CD4-positive, alpha-beta T cell treated with Interleukin-15 for 1 hour (primary cell): ENCODE data around the gene RFPL3.
"Not testable (repeated sequence)": the region's sequence is repeated elsewhere in the genome, so short reads cannot be mapped to it uniquely, and the experiment has no call there.

ENCODE experiments used
- DNase-seq: peaks from one replicate; pipeline ENCODE4 v3.0.0-alpha.2; 2020

RFPL3 gene

DNA sequence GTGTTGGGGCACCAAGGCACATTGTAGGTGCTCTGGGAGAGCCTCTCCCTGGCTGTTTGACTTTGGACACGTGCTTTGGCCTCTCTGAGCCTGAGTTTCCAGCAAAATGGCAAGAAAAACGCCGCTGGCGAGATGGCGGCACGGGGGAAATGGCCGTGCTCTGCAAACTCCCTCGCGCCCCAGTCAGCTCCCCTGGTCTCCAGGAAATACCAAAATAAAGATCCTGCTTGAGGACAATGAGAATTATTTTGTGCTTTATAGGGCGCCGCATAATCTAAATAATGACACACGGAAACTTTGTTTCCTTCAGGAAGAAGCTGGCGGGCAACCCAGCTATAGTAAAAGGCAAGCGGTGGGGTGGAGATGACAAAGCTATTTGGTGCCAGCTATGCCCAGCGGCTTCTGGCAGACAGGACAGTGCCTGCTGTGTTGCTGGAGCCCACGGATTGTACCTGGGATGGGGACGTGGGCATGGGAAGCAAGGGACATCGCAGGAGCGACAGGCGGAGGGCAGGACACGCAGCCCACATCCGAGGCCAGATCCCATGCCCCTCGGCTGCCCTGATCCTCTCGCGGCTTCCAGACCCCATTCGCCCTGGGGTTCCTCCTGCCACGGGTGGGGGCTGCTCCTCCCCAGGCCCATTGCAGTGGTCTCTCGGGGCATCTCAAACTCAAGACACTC, 26.3 kb upstream of the RFPL3 start:
- no peak for DNase-seq

DNA sequence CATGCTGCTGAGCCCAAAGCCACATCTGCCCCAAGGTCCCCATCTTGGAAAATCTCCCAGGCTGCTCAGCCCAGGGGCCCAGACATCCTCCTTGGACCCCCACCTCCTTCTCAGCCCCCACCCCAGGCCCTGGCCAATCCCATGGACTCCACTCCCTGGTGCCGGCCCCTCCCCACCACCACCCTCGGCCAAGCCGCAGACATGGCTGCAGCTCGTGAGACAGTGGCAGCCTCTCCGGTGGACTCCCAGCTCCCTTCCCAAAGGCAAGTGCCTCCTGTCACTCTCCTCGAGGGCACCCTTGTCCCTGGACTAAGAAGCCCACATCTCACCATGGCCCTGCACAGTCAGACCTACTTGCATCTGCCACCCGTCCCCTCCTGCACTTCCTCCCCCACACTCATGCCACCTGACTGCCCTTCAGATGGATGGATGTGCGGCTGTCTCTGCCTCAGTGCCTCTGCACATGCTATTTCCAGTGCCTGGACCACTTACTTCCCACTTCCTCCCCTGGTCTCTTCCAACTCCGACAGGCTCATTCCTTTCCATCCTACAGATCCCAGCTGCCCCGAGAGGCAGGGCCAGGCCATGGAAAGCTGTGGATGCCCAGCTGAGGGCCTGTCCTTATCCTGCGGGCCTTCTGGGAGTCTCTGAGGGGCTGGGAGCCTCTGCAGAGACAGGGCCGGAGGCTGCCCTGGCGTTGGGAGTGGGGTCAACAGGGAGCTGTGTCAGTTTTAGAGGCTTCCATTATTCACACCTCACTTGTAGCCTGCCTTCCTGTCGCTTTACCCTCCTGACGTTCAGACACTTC, 25.5 kb upstream of the RFPL3 start:
- DNase-seq: no peak

DNA sequence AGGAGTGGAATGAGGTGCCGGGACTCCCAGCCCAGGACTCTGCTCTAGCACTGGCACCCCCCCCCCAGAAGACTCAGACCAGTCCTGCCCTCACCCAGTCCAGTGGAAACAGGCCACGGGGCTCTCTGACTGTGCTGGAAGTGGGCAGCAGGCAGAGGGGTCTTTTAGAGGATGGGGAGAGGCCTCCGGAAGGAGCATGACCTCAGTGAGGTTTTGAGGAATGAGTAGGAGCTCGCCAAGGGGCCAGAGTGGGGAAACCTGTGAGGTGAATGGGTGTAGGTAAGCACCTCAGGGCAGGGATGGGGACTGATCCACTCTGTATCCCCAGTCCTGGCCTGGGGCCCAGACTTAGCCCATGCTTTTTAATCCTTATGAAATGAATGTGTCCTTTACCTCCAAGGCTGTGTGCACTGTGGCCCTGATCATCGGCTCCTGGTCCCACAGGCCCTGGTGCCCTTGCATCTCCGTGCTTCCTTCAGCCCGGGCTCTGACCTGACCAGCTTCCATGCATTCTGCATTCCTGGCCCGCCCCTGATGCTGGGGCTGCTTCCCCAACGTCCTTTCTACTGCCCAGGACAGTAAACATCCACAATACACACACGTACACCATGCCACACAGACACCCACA, 24.4 kb upstream of the RFPL3 start:
- DNase-seq: no peak

DNA sequence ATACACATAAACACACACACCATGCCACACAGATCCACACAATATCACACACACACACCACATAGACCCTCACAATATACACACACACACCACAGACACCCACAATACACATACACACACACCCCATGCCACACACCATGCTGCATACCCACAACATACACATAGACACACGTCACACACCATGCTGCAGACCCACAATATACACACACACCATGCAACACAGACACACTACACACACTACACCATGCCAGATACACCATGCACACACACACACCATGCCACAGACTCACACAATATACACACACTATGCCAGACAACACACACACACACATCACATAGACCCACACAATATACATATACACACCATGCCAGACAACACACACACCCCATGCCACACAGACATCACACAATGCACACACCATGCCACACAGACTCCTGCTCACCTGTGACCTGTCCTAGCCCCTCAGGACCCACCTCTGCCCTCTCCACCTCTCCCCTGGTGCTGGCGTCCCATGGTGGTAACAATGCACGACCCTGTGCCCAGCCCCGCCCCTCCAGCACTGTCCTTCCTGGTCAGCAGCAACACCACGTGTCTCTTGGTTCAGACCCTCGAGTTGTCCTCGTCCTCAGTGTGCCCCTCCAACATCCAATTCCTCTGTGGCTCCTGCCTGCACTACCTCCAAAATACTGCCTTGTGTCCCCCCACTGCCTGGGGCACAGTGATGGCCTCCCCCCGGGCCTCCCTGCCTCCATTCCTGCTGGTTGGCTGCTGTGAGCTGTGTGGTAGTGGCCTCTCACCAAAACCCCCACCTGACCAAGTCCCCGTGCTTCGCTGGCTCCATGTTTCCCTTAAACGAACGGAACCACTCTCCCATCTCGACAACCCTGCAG, 23.7 kb upstream of the RFPL3 start:
- no peak for DNase-seq

DNA sequence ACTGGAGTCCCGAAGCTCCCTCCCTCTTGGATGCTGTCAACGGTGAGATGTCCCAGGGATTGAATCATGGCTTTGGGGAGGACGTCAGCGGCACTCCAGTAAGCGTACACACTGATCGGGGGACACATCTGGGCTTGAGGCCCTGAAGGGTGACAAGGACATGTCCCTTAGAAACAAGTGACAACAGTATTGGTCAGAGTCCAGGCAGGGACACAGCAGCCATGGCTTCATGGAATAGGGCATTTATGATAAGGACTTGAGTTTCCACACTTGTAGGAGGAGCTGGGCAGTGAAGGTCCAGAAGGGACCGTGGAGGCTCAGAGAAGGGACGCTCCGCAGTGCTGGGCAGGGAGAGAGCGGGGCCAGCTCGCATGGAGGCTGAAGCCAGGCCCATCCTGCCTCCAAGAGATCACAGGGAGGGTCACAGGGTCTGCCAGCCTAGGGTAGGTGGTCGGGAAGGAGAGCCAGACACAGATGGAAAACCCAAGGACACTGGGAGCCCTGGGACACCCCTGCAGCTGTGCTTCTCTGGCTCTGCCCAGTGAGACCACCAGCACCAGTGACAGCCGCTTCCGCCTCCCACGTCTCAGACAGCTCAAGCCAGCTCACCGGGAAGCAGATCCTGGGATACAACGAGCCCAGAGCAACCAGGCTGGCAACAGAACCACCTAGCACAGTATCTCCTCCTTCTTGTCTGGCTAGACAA, 22.9 kb upstream of the RFPL3 start:
- no peak for DNase-seq

DNA sequence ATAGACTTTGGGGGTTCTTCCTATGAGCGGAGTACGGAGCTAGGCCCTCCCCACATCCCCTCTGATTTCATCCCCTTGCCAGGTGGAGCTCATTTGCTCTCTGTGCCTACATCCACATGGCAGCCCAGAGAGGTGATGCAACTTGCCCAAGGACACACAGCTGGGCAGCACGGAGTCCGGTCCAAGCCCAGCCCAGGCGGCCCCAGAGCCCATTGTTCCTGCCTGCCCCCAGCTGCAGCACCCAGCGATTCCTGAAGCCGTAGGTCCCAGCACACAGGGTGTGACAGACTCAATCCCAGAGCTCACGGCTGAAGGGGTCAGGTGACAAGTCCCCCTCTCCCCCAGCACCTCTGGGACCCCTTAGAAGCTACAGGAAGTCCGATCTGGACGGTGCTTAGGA, 22.2 kb upstream of the RFPL3 start:
- no peak for DNase-seq

DNA sequence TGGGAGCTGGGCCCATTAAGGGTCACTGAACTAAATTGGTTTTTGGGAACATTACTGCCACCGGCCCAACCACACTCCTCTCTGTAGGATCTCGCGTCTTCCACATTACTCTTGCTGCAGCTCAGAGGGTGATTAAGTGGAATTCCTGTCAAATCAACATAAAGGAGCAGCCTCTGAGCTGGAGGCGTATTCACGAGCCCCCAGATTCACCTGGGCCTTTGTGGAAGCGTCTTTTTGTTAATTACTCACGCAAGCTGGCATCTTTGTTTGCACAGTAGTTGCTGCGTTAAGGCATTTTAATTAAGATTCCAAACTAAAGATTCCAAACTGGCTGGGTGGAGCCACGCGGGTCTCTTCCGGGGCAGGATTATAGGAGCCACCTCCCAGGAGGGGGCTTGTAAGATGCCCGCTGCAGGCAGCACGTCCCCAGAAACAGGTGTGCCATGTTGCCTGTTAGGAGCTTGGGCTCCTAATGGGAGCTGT, 21.5 kb upstream of the RFPL3 start:
- DNase-seq: no peak

DNA sequence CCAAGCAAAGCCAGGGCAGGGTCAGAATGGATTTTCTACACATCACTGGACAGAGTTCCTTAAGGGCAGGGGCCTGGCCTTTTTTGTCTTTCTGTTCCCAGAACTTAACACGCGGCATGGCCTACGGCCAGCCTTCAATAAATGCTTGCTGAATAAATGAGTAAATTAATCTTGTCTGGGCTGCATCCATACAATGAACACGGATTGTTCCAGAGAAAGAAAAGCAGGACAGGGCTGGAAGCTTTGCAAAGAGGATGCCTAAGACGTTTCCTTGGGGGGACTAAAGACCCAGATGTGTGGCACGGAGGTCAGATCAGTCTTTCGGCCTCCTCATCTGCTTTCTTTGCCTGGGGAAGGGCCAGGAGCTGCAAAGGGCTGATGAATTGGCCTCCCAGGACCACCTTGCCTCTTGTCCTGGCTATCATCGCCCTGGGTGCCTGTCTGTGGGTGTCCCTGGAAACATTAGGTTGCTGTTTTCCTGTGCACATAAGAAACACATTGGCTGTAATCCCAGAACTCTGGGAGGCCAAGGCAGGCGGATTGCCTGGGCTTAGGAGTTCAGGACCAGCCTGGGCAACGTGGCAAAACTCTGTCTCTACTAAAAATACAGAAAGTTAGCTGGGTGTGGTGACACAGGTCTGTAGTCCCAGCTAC, 20.8 kb upstream of the RFPL3 start:
- no peak for DNase-seq

DNA sequence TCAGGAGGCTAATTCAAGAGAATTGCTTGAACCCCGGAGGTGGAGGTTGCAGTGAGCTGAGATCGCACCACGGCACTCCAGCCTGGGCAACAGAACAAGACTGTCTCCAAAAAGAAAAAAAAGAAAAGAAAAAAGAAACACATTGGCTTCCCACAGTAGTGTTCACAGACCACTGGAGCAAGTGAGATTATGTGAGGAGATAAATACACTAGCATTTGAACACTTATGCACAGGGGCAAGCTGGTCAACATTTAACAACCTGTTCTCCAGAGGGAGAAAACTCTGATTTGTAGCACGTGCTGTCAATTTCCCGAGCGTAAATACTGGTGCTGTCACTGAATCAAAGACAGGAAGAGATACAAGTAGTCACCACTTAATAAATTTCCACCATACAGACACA, 20.2 kb upstream of the RFPL3 start:
- DNase-seq: not testable (repeated sequence)

DNA sequence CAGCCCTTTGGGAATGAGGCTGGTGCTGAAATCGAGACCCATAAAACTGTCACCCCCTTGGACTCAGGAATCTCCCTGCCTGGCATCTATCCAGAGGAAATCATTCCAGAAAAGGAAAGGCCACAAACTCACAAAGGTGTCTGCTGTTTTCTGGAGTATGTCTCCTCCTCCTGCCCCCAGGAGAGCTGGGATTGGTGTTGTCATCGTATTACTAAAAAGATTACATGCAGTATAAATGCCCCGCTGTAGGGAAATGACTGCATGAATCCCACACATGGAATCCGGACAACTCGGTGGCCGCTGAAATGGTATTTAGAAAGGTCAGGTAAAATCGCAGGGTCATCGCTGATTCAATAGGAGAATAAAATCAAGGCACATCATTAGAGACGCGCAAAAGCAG, 18.9 kb upstream of the RFPL3 start:
- DNase-seq: no peak

DNA sequence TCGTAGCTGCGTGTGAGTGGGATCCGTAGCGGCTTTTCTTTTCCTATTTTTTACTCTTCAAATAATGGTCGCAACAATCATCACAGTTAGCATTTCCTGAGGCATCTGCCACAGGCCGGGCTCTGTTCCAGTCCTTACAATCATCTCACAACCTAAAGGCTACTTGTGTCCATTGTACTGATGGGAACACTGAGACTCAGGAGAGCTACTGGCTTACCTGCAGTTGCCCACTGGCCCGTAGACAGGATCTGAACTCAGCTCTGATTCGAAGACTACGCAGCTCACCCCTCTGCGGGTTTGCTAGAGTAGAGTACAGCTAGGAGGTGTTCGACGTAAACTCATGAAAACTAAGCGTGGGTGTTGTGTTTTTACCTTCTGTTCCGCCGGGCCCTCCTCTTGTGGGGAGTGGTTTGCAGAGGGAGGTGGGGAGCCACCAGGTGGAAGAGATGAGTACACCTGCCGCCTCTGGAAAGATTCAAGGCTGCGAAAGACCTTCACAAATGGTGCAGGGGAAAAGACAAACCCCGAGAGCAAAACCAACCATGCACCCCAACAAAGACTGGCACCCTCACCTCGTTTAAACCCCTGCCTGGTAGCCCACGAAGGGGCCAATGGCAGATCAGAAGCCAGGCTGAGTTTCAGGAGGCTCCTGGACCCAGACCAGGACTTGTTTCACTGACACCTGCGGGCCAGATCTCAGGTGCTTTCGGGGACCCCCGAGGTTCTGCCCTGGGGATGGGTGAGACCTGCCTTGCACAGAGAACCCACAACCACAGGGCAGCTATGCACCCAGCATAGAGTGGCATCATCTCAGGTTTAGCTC, 18.3 kb upstream of the RFPL3 start:
- DNase-seq: no peak

DNA sequence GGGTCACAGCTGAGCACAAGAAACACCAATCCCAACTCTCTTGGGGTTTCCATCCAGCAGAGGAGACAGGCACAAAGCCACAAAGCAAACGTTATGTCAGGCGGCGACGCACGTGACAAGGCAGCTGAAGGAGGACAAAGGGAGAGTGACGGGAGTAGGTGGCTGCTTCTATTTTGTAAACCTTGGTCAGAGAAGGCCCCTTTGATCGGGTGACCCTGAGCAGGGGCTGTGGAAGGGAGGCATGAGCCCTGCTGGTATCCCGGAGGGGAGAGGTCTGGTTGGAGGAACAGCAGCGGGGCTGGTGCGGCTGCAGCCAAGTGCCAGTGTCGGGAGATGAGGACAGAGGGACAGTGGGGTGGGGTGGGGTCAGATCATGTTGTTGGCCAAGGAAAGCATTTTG, 17.3 kb upstream of the RFPL3 start:
- no peak for DNase-seq

DNA sequence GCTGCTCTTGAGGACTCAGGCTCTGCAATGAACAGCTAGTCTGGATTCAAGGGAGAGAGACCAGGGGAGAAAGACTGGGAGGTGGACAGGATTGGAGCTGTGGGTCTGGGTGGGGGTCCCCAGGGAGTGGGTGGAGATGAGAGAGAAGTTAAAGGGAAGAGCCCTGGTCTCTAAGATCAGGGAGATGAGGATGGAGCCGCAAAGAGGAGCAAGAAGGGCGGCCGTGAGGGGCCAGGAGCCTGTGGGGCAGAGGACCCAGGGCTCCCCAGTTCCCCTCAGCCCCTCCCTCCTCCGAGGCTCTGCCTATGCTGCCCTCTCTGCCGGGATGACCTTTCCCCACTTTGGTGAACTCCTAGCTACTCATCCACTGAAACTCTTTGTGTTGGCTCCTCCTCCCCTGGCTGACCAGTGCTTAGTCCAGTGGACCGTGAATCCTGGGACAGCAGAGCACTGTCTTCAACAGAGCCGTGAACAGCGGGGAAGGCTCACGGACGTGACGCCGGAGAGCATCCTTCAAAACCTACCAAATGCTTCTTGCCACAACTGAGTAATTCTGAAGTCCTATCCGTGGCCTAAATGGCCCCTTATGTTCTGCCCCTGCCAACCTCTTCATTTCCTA, 16.4 kb upstream of the RFPL3 start:
- no peak for DNase-seq

DNA sequence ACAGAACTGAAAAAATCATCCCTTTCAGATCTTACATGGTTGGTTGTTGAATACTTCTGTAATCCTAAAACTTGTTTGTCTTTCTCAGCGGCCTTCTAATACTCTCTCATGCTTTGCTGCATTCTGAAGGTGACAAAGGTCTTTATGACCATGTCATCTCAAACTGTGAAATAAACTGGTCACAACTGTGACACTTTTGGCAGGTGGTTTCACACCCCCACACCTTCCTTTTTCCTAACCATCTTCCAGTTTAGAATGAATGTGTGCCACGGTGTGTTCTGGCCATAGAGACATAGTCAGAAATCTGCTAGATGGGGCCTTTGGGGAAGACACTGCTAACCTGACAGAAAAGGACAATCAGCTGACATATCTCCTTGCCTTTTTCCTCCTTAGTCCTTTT, 14.7 kb upstream of the RFPL3 start:
- no peak for DNase-seq

DNA sequence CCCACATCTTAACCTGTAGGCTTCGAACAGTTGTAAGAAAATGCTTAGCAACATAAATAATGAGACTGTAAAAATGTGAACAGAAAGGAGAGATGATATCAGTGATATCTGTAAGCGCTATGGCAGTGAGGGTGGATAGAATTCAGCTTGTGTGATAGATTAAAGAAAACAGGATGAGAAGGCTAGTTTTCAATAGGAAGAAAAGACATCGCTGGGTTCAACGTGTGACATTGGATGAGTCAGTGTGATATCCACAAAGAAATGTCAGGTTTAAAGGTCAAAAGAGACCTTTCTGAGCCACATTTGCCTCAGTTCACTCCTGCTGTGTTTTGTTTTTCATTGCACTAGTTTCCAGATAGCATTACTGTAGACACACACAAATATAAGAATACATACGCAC, 13.7 kb upstream of the RFPL3 start:
- no peak for DNase-seq

DNA sequence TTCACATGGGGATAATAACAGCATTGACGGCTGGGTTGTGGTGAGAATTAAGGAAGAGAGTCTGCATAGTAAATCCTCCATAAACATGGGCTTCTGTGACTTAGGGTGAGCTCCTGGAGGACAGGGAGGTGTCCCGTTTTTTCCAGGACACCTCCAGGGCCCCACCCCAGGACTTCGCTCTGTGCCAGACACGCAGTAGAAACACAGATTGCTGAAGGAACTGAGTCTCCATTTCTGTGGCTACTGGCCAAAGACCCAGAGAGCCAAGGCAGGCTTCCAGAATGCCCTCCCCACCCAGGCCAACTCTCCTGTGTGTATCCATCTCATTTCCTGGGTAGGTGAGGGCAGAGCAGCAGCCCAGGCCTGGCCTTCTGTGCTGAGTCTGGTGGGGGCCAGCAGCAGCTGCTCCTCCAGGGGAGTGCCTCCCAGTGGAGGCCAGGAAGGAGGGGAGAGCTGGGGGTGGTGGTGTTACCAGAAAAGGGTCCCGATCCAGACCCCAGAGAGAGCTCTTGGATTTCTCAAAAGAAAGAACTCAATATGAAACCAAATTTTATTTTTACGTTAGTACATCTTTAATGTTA, 9.5 kb upstream of the RFPL3 start:
- DNase-seq: no peak

DNA sequence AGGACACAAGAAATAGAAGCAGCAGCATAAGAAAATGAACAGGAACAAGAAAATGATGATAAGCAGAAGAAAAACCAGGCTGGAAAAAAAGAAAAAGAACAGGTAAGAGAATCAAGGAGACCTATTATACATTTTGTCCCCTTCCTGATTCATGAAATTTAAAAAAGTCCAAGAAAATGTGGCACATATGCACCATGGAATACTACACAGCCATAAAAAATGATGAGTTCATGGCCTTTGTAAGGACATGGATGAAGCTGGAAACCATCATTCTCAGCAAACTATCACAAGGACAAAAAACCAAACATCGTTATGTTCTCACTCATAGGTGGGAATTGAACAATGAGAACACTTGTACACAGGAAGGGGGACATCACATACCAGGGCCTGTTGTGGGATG, 5.8 kb upstream of the RFPL3 start:
- DNase-seq: not testable (repeated sequence)

DNA sequence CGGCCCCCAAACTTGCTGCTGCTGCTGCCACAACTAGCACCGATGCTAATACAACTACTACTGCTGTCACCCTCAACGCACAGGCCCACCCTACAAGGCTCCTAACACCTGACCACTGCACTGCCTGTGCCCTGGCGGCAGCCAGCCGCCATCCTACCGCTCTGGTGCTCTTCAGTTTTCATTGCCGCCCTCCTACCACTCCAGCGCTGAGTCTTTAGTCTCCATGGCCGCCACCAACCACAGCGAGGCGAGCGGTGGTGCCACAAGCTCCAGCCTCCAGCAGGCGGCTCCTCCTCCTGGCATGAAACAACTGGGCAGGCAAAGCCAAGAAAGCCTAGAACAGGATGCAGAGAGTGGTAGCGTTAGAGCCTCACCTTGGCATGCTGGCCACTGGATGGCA, 5.0 kb upstream of the RFPL3 start:
- DNase-seq: no peak

DNA sequence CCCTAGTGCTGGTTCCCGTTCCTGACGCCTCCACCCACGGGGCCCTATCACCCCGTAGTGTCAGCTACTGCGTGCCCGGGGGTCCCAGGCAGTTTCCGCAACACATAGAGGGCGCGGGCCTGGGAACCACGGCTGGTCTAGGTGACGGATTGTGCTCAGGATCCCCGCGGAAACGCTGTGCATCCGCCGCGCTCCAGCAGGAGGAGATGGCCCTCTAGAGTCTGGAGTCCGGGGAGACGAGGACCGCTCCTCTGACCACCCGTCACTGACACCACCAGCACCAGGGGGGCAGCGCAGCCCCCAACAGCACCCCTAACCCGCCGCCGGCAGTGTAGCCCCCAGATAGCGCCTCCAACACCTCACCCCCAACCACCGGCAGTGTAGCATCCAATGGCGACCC, 4.4 kb upstream of the RFPL3 start:
- DNase-seq: no peak

DNA sequence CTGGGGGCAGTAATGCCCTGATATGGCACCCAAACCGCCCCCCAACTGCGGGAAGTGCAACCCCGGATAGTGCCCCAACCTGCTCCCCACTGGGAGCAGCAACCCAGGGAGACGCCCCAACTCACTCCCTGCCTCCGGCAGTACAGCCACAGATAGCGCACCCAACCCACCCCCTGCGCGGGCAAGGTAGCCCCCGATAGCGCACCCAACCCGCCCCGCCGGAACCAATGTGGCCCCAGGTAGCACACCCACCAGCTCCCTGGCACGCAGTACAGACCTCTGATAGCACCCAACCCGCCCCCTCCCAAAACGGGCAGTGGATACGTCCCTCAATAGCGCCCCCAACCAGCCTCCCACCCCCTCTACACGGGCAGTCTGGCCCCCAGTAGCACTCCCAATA, 3.8 kb upstream of the RFPL3 start:
- DNase-seq: no peak
